H1 (cell line): ENCODE measurements around the gene ITPR1.

Source experiments
- BCL11A ChIP-seq, 2 experiments: IDR thresholded peaks; one replicate each; pipeline ENCODE4 v1.6.1; 2011; ENCODE audit warnings: low read depth in 2 of 2, low read length in 2 of 2, mild to moderate bottlenecking in 2 of 2
- CEBPB ChIP-seq: IDR thresholded peaks from 2 replicates; pipeline ENCODE4 v1.6.1; 2012; ENCODE audit warnings: low read depth, low read length
- CTCF ChIP-seq, 3 experiments: IDR thresholded peaks; 1 replicate in 2 of 3; 2 replicates in 1 of 3; pipeline versions ENCODE4 v1.5.1 to v1.6.1; 2011; ENCODE audit warnings: low read length in 3 of 3, mild to moderate bottlenecking in 3 of 3, inconsistent platforms in 2 of 3, low read depth in 1 of 3, moderate library complexity in 1 of 3; ENCODE audit not compliant: insufficient read depth in 1 of 3; ENCODE audit errors: control extremely low read depth in 1 of 3
- EGR1 ChIP-seq: IDR thresholded peaks from 2 replicates; pipeline ENCODE4 v1.6.1; 2011; ENCODE audit warnings: low read depth, low read length, borderline replicate concordance
- EZH2 ChIP-seq: fragments of 200-600 bp; sonication (generic); IDR thresholded peaks from 2 replicates; pipeline ENCODE4 v1.7.1; 2012; ENCODE audit warnings: low read depth, mild to moderate bottlenecking, moderate library complexity, low read length, inconsistent platforms; ENCODE audit not compliant: severe bottlenecking
- HDAC2 ChIP-seq, 2 experiments: fragments of 300-600 bp in 1 of 2; sonication (generic) in 1 of 2; IDR thresholded peaks; 2 replicates each; pipeline ENCODE4 v1.6.1; 2011 to 2012; ENCODE audit warnings: low read depth in 2 of 2, low read length in 2 of 2, mild to moderate bottlenecking in 2 of 2, moderate library complexity in 2 of 2, borderline replicate concordance in 1 of 2, inconsistent platforms in 1 of 2
- HDAC6 ChIP-seq: IDR thresholded peaks from one replicate; pipeline ENCODE4 v1.7.1; 2012; ENCODE audit warnings: low read depth, mild to moderate bottlenecking, inconsistent platforms, low read length, moderate library complexity
- KDM1A ChIP-seq: fragments of 200-600, 300-600 bp; sonication (generic); IDR thresholded peaks from 2 replicates; pipeline ENCODE4 v1.7.1; 2016; ENCODE audit warnings: mild to moderate bottlenecking, low read length, borderline replicate concordance
- POLR2A ChIP-seq, 2 experiments: IDR thresholded peaks; 1 replicate in 1 of 2; 2 replicates in 1 of 2; pipeline ENCODE4 v1.6.1; 2011; ENCODE audit warnings: low read depth in 2 of 2, low read length in 2 of 2, mild to moderate bottlenecking in 2 of 2; ENCODE audit errors: control extremely low read depth in 1 of 2
- POLR2AphosphoS5 ChIP-seq: IDR thresholded peaks from 2 replicates; pipeline ENCODE4 v1.6.1; 2011; ENCODE audit warnings: low read depth, low read length
- SP1 ChIP-seq: IDR thresholded peaks from 2 replicates; pipeline ENCODE4 v1.6.1; 2011; ENCODE audit warnings: low read depth, low read length
- TAF1 ChIP-seq: IDR thresholded peaks from 2 replicates; pipeline ENCODE4 v1.6.1; 2011; ENCODE audit warnings: mild to moderate bottlenecking, low read depth, low read length
- TCF12 ChIP-seq: IDR thresholded peaks from 2 replicates; pipeline ENCODE4 v1.6.1; 2011; ENCODE audit warnings: low read depth, mild to moderate bottlenecking, low read length
- TF ChIP-seq, protein P1 (sequence below): IDR thresholded peaks from 2 replicates; pipeline ENCODE4 v1.6.1; 2012; ENCODE audit warnings: inconsistent platforms

DNA sequence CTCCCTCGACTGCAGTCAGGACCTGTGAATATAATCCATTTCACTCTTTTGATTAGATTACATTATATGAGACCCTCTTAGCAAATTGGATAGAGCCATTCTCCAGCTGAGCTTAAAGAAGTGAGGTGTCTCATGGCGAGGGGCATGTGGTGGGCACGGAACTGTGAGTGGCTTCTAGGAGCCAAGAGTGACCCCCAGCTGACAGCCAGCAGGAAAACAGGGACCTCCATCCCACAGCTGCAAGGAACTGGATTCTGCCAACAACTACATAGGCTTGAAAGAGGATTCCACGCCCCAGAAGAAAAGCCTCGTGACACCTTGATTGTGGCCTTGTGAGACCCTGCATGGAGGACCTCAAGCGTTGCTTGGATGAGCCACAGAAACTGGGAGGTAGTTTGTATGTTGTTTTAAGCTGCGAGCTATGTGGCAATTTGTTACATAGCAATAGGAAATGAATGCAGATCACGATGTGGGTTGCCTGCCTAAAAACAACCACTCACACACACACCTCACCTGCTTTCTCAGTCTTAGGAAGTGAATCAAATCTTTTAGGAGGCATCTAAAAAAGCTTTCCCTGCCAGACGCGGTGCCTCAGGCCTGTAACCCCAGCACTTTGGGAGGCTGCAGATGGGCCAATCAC, 401.9 kb downstream of the ITPR1 start:
- TF ChIP-seq KDM1A (no peak), CTCF (IDR thresholded peaks at IDR 0.05; ENCODE audit: control extremely low read depth in 1 of 3, insufficient read depth in 1 of 3, low read depth in 1 of 3, low read length in 3 of 3) (no peak), CEBPB (no peak), TCF12 (no peak), HDAC2 (IDR thresholded peaks at IDR 0.05; ENCODE audit: borderline replicate concordance in 1 of 2, low read depth in 2 of 2, low read length in 2 of 2) (no peak), EGR1 (no peak), POLR2AphosphoS5 (no peak), TAF1 (no peak), BCL11A (IDR thresholded peaks at IDR 0.05; ENCODE audit: low read depth in 2 of 2, low read length in 2 of 2) (no peak), POLR2A (IDR thresholded peaks at IDR 0.05; ENCODE audit: control extremely low read depth in 1 of 2, low read depth in 2 of 2, low read length in 2 of 2) (no peak), EZH2 (no peak), HDAC6 (no peak), SP1 (no peak)
- TF ChIP-seq, protein P1, sequence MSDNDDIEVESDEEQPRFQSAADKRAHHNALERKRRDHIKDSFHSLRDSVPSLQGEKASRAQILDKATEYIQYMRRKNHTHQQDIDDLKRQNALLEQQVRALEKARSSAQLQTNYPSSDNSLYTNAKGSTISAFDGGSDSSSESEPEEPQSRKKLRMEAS = no peak
